A673 (cell line): ENCODE measurements around the gene PRKCA. TPM values are rescaled to one million over a fixed set of nuclear protein-coding genes. Genes with fewer than 3 reads are reported as not detected.
"Not testable (repeated sequence)": the region's sequence is repeated elsewhere in the genome, so short reads cannot be mapped to it uniquely, and the experiment has no call there.

Experiments used
- BruUV-seq: library from RNA; stranded (reverse); fragments of 400-500 nt; replicated peaks from 2 replicates; lab custom pipeline; 2021; lab: Mats Ljungman, UMichigan
- CTCF ChIA-PET: fragments of 300-600 bp; sonication (Branson Sonifier 250); formaldehyde crosslinking; loops from one replicate; lab custom pipeline; 2022; ENCODE audit warnings: antibody characterized with exemption; lab: Charles Lee
- POLR2A ChIA-PET: fragments of 300-600 bp; sonication (Branson Sonifier 250); formaldehyde crosslinking; loops from one replicate; lab custom pipeline; 2022; ENCODE audit warnings: antibody characterized with exemption; ENCODE audit not compliant: low non-redundant PET; lab: Charles Lee
- DNase-seq: peaks from one replicate; pipeline ENCODE4 v3.0.0-alpha.2; 2015; ENCODE audit warnings: low spot score
- H3K27ac ChIP-seq: fragments of 200-600 bp; sonication (generic); 2 replicates; pipeline ENCODE4 v1.5.1; 2016; ENCODE audit warnings: mixed run types, low read depth, mild to moderate bottlenecking, mixed read lengths, antibody characterized with exemption, low read length; ENCODE audit not compliant: poor library complexity, severe bottlenecking
- H3K27me3 ChIP-seq: fragments of 200-600 bp; sonication (generic); replicated peaks from 2 replicates; pipeline ENCODE4 v1.6.1; 2017; ENCODE audit warnings: mixed run types, low read depth, mild to moderate bottlenecking, mixed read lengths, antibody characterized with exemption, low read length; ENCODE audit not compliant: insufficient read depth, poor library complexity
- H3K36me3 ChIP-seq: fragments of 200-600 bp; sonication (generic); 2 replicates; pipeline ENCODE4 v1.6.1; 2016; ENCODE audit warnings: mixed run types, mild to moderate bottlenecking, mixed read lengths, antibody characterized with exemption, low read length; ENCODE audit not compliant: insufficient read depth, poor library complexity, severe bottlenecking
- H3K4me1 ChIP-seq: fragments of 200-600 bp; sonication (generic); 2 replicates; pipeline ENCODE4 v1.6.1; 2017; ENCODE audit warnings: mixed run types, mild to moderate bottlenecking, mixed read lengths, antibody characterized with exemption, low read length; ENCODE audit not compliant: insufficient read depth, poor library complexity, severe bottlenecking
- H3K4me3 ChIP-seq: fragments of 200-600 bp; sonication (generic); 2 replicates; pipeline ENCODE4 v1.5.1; 2016; ENCODE audit warnings: low read depth, mixed run types, mild to moderate bottlenecking, mixed read lengths, low read length; ENCODE audit not compliant: poor library complexity, severe bottlenecking
- H3K9me3 ChIP-seq: fragments of 200-600 bp; sonication (generic); 2 replicates; pipeline ENCODE4 v1.6.1; 2016; ENCODE audit warnings: mixed run types, low read depth, mild to moderate bottlenecking, mixed read lengths, antibody characterized with exemption, low read length; ENCODE audit not compliant: poor library complexity, severe bottlenecking
- EZH2 ChIP-seq: fragments of 200-600 bp; sonication (generic); IDR thresholded peaks from 2 replicates; pipeline ENCODE4 v1.6.1; 2017; ENCODE audit warnings: borderline replicate concordance, low read depth, mild to moderate bottlenecking, mixed read lengths, antibody characterized with exemption, low read length; ENCODE audit not compliant: poor library complexity, severe bottlenecking
- intact Hi-C: fragments of 100-400 bp; cut with micrococcal nuclease; formaldehyde crosslinking; loops from one replicate; pipeline ENCODE4 v1.10.0; 2022; ENCODE audit not compliant: unreplicated experiment
- total RNA-seq: library from RNA; stranded (reverse); gene quantifications from 2 replicates; pipeline ENCODE4 v1.2.3, GENCODE V29; 2021
- TF ChIP-seq, protein P1 (sequence below): fragments of 300-800, 200-600 bp; sonication (generic); conservative IDR thresholded peaks from 2 replicates; pipeline ENCODE4 v1.5.1; 2017; ENCODE audit warnings: low read depth, mild to moderate bottlenecking, antibody characterized with exemption, low read length, moderate library complexity, mixed read lengths

Gene PRKCA
- total RNA-seq, 1 experiment from 2014 or later = 16.3 TPM

DNA sequence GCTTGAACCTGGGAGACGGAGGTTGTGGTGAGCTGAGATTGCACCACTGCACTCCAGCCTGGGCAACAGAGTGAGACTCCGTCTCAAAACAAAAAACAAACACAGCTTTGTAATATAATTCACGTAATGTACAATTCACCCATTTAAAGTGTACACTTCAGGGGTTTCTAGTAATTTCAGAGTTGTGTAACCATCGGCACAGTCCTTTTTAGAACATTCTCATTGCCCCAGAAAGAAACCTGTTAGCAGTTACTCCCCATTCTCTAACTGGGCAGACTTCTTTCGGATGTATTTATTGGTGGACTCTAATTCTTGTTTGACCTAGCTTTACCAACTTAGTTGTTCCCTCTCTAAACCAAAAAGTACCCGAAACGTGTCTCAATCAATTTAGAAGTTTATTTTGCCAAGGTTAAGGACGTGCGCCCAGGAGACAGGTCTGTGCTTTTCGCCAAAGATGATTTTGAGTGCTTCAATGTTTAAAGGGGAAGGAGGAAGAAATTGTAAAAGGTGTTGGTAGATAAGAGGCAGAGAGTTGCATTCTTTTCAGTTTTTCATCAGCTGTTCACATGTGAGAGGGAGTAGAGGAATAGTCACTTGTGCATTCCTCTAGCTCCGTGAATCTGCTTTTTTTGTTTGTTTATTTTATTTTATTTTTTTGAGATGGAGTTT is 175.3 kb downstream of the PRKCA start:
- peaks cover 8% of the 10 kb centered on the region for H3K4me1 ChIP-seq
- no peak for DNase-seq
- H3K9me3 ChIP-seq = no peaks in the 10 kb centered on the region
- intact Hi-C loops = no loop called here
- POLR2A ChIA-PET = no interaction called here
- BruUV-seq = no TSS peak
- TF ChIP-seq, protein P1, sequence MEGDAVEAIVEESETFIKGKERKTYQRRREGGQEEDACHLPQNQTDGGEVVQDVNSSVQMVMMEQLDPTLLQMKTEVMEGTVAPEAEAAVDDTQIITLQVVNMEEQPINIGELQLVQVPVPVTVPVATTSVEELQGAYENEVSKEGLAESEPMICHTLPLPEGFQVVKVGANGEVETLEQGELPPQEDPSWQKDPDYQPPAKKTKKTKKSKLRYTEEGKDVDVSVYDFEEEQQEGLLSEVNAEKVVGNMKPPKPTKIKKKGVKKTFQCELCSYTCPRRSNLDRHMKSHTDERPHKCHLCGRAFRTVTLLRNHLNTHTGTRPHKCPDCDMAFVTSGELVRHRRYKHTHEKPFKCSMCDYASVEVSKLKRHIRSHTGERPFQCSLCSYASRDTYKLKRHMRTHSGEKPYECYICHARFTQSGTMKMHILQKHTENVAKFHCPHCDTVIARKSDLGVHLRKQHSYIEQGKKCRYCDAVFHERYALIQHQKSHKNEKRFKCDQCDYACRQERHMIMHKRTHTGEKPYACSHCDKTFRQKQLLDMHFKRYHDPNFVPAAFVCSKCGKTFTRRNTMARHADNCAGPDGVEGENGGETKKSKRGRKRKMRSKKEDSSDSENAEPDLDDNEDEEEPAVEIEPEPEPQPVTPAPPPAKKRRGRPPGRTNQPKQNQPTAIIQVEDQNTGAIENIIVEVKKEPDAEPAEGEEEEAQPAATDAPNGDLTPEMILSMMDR = no peak
- TF ChIP-seq EZH2 = no peak
- no peak overlapping the region for H3K27ac ChIP-seq
- no peaks in the 10 kb centered on the region for H3K27me3 ChIP-seq
- CTCF ChIA-PET = no interaction called here
- H3K4me3 ChIP-seq = no peak overlapping the region
- no peaks in the 10 kb centered on the region for H3K36me3 ChIP-seq

DNA sequence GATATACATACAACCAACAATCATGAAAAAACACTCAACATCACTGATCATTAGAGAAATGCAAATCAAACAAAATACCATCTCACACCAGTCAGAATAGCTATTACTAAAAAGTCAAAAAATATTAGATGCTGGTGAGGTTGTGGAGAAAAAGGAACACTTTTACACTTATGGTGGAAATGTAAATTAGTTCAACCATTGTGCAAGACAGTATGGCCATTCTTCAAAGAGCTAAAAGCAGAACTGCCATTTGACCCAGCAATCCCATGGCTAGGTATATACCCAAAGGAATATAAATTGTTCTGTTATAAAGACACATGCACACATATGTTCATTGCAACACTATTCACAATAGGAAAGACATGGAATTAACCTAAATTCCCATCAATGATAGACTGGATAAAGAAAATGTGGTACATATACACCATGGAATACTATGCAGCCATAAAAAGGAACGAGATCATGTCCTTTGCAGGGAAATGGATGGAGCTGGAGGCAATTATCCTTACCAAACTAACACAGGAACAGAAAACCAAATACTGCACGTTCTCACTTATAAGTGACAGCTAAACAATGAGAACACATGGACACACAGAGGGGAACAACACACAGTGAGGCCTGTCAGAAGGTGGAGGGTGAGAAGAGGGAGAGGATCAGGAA is 176.9 kb downstream of the PRKCA start:
- POLR2A ChIA-PET, CTCF ChIA-PET, H3K27me3 ChIP-seq, H3K9me3 ChIP-seq, H3K27ac ChIP-seq, BruUV-seq, intact Hi-C loops, H3K4me1 ChIP-seq, H3K36me3 ChIP-seq, H3K4me3 ChIP-seq, DNase-seq: not testable (repeated sequence)

DNA sequence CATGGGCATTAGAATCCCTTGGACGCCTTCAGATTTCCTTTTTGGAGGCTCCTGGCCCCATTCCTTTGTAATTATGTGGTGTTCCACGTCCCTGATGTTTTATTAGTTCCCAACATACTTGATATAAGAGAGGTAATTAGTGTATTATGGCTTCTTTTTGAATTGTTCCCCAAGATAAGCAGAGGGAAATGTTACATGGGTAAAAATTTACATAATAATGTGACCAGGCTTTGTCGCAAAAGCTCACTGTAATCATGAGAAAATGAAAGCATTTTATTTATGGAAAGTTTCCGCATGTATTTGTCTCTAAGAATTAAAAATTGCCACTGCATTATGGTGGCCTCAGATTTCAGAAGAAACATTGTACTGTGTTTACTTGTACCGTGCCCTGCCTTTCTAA is 177.8 kb downstream of the PRKCA start:
- peak; percentile 55 for DNase-seq
- no peaks in the 10 kb centered on the region for H3K4me1 ChIP-seq
- no peaks in the 10 kb centered on the region for H3K27me3 ChIP-seq
- intact Hi-C loops = loop anchor here (10.0 kb wide), 1 partner anchor 65 kb away; no protein-coding TSS in a partner anchor
- ChIA-PET CTCF (no interaction called here), POLR2A (no interaction called here)
- TF ChIP-seq, protein P1 = no peak
- no peak for TF ChIP-seq EZH2
- BruUV-seq = no TSS peak
- H3K9me3 ChIP-seq = no peaks in the 10 kb centered on the region
- H3K36me3 ChIP-seq = no peaks in the 10 kb centered on the region
- peak overlapping the region; percentile 8 for H3K4me3 ChIP-seq
- peak overlapping the region; percentile 34 for H3K27ac ChIP-seq
